HG02973 (cell line): ENCODE measurements around the gene CFAP90.

Experiments used
- ATAC-seq: cut with Tn5 transposase; IDR thresholded peaks from one replicate; pipeline ENCODE4 v1.9.1; 2021; ENCODE audit warnings: moderate library complexity; ENCODE audit not compliant: unreplicated experiment

CFAP90 gene

DNA sequence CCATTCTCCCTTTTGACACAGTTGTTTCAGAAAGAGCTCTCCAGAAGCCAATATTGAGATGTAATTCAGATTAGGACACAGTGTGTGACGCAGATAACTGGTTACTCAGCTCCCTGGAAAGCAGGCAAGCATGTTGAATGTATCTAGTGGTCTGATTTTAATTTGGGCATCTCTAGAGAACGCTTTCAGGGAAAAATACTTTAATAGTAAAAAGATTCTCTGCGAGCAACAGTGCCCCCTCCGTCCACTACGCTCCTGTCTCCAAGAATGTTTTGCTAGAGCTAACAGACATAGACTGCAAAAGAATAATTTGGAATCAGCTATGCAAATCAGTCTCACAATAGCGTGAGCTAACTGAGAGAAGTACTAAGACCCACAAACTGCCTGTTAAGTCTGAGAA is 23.3 kb downstream of the CFAP90 start:
- ATAC-seq: no peak

GRCh38 chr5:7825630-7826029 is 25.3 kb downstream of the CFAP90 start:
- no peak for ATAC-seq

GRCh38 chr5:7824995-7825394 is 25.9 kb downstream of the CFAP90 start:
- ATAC-seq: no peak

GRCh38 chr5:7823594-7823993 is 27.3 kb downstream of the CFAP90 start:
- no peak for ATAC-seq

- ATAC-seq: no peak
Measured at GRCh38 chr5:7822449-7822848, 28.5 kb downstream of the CFAP90 start.

DNA sequence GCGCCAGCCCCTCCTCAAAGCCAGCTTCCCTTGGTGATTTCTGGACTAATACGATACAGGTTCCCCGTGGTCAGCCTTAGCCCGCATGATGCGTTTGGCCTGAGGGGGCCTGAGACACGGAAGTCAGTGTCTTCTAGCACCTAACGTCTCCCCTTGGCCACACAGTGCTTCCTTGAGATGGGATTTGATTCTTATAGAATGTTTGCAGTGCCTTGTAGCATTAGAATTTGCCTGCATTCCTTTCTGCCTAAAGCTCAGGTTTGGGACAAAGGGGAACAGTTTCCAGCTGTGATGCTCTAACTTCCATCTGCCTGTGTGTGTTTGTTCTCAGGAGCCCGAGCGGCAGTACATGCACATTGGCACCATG is 34.4 kb downstream of the CFAP90 start:
- no peak for ATAC-seq

DNA sequence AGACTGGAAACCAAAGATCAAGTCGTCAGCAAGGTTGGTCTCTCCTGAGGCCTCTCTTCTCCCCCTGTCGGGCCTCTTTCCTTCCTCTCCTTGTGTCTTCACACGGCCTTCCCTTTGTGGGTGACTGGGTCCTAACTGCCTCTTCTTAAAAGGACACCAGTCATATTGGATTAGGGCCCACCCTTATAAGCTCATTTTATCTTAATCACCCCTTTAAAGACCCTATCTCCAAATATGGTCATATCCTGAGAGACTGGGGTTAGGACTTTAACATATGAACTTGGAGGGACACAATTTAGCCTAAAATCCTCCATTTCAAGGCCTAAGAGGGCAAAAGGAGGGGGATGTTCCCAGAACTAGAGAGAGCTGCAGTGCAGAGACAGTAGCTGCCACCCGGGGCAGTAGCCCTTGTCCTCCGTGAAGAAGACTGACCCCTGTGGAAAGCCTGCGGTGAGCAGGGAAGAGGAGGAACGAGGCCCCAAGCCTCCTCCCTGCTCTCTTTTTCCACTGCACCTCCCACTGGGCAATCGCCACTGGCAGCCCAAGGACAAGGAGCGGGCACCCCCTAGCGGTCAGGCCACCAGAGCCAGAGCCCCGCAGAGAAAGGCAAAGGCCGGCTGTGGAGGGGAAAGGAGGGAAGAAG is 34.9 kb downstream of the CFAP90 start:
- ATAC-seq: peak; percentile 92

DNA sequence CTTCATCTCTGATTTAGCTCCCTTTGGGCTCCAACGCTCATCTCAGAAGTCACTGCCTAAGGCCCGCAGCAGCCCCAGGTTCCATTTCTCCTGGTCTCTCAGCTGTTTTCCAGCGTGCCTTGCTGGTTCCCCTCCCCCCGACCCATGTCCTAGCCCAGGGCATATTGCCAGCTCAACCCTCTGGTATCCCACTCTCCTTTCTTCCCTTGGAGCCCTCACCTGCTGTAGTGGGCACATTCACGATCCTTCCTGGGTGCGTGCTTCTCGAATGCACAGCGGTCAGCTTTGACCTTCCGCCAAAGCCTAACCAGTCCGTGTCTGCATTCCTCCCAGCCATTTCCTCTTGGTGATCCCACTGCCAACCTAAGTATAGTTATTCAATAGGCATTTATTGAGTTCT is 36.1 kb downstream of the CFAP90 start:
- ATAC-seq: no peak

- no peak for ATAC-seq
Measured at GRCh38 chr5:7813576-7813975, 37.4 kb downstream of the CFAP90 start.

- no peak for ATAC-seq
Measured at GRCh38 chr5:7813007-7813406, 37.9 kb downstream of the CFAP90 start.

DNA sequence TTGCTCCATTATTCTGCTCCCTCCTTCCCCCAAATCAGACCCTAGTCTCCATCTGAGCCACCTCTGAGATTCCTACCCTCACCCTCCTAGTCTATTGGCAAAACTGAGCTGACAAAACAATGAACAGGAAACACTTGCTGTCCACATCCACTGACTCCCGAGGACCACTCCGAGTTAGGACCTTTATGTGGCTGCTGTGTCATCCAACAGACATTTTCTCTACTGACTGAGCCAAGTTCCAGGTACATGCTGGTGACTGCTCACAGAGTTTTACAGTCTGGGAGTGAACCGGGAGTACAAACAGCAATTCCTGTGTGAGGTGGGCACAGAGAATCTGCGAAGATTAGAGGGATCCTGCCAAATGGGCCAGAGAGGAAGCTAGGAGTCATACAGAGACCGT is 39.2 kb downstream of the CFAP90 start:
- ATAC-seq: no peak

DNA sequence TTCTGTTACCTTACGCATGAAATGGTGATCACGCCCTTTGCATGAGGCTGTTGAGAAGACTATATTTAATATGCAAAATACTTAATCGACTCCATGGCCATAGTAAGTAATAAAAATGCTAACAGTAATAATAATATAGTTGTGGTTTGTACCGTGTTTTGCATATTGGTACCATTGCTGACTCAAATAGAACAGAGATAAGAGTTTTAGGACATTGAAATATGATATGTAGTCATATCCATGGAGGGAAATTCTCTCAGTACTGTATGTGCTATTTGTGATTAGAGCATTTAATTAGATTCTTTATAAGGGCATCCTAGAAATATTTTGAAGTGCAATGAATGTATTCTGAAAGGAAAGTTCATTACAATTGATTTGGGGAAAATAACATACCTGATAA is 41.9 kb downstream of the CFAP90 start:
- ATAC-seq: no peak

DNA sequence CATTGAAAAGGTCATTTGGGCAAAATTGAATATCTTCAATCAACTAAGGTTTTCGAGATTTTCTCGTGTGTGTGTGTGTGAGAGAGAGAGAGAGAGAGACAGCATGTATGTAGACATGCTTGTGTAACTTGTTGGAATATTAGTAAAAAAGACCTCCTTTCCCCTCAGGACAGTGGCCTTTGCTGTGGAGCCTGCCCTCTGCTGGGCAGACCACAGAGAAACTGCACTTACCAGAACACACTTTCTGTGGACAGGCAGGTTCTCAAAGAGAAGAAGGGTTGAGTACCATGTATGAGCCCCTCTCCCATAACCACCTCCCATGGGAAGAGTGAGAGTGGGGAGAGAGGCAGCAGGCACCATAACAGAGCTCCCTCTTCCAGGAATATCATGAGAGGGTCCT is 45.6 kb downstream of the CFAP90 start:
- ATAC-seq: no peak

DNA sequence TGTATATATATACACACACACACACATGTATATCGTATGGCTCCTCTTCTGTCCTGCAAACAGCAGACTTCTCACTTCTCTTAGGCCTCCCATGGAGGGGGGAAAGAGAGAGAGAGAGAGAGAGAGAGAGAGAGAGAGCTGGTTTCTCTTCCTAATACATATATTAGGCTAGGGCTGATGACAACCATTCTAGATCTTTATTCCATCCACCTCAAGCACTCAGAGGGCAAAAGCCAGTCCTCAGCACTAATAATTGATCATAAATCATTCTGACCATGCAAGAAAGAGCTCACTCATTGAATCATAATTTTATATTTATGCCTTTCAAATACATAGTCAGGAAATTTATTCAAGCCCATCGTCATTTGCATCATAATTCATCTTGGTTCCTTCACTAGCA is 47.0 kb downstream of the CFAP90 start:
- no peak for ATAC-seq

DNA sequence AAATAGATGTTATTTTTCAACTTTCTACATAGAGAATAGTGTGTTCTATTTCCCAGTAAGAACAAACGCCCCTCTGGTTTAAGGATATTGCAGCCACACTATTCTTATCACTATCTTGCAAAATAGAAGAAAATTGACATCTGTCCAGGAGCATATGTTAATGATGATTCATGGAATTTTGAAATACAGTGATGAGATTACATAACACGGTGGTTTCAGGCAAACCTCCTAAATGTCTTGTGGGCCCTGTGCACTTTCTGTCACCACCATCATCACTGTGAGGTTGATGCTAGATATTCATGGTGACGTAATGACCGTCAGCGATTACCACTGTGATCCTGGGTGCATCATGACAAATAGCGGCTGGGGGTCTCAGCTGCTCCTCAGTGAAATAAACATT is 48.1 kb downstream of the CFAP90 start:
- ATAC-seq: no peak

GRCh38 chr5:7801891-7802614 is 48.9 kb downstream of the CFAP90 start:
- no peak for ATAC-seq

GRCh38 chr5:7795306-7795705 is 55.6 kb downstream of the CFAP90 start:
- no peak for ATAC-seq

DNA sequence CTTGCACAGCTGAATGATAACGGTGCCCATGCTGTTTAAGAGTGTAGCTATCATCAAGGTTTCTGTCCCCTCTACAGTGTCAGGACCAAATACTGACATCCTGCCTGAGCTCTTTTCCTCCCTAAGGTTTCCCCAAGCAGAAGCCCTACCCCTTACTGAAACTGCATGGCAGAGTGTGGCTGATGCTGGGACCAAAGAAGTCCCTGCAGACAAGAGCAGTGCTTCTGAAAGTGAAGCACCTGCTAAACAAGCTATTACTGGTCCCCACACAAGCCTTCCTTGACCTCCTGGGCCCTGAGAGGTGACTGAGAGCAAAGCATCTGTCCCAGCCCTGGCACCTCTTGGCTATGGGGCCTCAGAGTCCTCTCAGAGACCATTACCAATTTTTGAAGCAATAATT is 56.1 kb downstream of the CFAP90 start:
- peak; percentile 23 for ATAC-seq

GRCh38 chr5:7794311-7794710 is 56.6 kb downstream of the CFAP90 start:
- ATAC-seq: peak; percentile 92

- ATAC-seq: peak; percentile 27
Measured at GRCh38 chr5:7793895-7794294, 57.0 kb downstream of the CFAP90 start.

DNA sequence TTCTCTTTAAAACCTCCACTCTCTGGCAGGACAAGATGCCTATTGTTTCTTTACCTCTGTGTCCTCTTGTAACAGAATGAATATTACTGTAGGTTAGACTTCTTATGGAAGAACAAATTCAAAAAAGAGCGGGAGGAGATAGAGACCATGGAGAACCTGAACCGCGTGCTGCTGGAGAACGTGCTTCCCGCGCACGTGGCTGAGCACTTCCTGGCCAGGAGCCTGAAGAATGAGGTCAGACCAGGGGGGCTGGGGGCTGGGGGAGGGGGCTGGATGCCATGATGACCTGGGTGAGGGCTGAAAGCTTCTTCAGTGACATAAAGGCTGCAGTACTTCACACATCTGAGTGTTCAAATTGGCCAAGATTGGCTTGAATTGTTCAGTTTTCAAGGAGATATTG is 61.4 kb downstream of the CFAP90 start:
- no peak for ATAC-seq

GRCh38 chr5:7787770-7788169 is 63.2 kb downstream of the CFAP90 start:
- ATAC-seq: no peak
